Cardiac muscle cell (in vitro differentiated cells and primary cell): ENCODE results near the gene MMP2. TPM values are rescaled to one million over a fixed set of nuclear protein-coding genes. Genes with fewer than 3 reads are reported as not detected.
A peak's percentile ranks its signal among the peaks of the same experiment; 100 is the strongest.

ENCODE experiments used
- DNase-seq, 2 donors: peaks; one replicate each; pipeline versions ENCODE4 v3.0.0 to v3.0.0-alpha.2; 2010 to 2017; ENCODE audit warnings: low read depth in 1 of 2, low spot score in 1 of 2
- H3K27ac ChIP-seq: fragments of 200-600 bp; sonication (generic); 2 replicates; pipeline ENCODE4 v1.5.1; 2016
- H3K27me3 ChIP-seq: fragments of 200-600 bp; sonication (generic); 2 replicates; pipeline ENCODE4 v1.6.0; 2016; ENCODE audit warnings: control low read depth
- H3K36me3 ChIP-seq: fragments of 200-600 bp; sonication (generic); 2 replicates; pipeline ENCODE4 v1.5.1; 2016; ENCODE audit warnings: control low read depth
- H3K4me1 ChIP-seq: fragments of 200-600 bp; sonication (generic); 2 replicates; pipeline ENCODE4 v1.8.1; 2017; ENCODE audit warnings: low read depth, mild to moderate bottlenecking, mixed run types
- H3K4me3 ChIP-seq: fragments of 200-600 bp; sonication (generic); 2 replicates; pipeline ENCODE4 v1.5.1; 2016; ENCODE audit warnings: mild to moderate bottlenecking
- H3K9me3 ChIP-seq: fragments of 200-600 bp; sonication (generic); 2 replicates; pipeline ENCODE4 v1.5.1; 2017; ENCODE audit warnings: low read depth, mild to moderate bottlenecking, control low read depth
- CTCF ChIP-seq: IDR thresholded peaks from 2 replicates; pipeline ENCODE4 v1.5.1; 2012; ENCODE audit warnings: low read depth, mild to moderate bottlenecking, low read length
- polyA plus RNA-seq: library from polyadenylated mRNA; unstranded; fragments of >200 nt; fragmentation: Nextera tagmentation; extraction: Ambion mirVana; gene quantifications from 2 replicates; pipeline ENCODE4 v1.2.1, GENCODE V29; 2016
- total RNA-seq: library from RNA; depleted of rRNA; stranded (reverse); fragments of >200 nt; gene quantifications from 2 replicates; pipeline ENCODE4 v1.2.3, GENCODE V29; 2016

Gene MMP2
- total and polyA plus RNA-seq, 2 experiments from 2014 or later: 39.9 to 44.3 TPM

- H3K27me3 ChIP-seq: peaks cover 11% of the 10 kb centered on the region
- no peak for DNase-seq
- TF ChIP-seq CTCF: no peak
- H3K36me3 ChIP-seq: no peaks in the 10 kb centered on the region
- H3K27ac ChIP-seq: no peak overlapping the region
- H3K9me3 ChIP-seq: no peaks in the 10 kb centered on the region
- H3K4me1 ChIP-seq: no peaks in the 10 kb centered on the region
- no peak overlapping the region for H3K4me3 ChIP-seq
Measured at GRCh38 chr16:55462241-55462640, 16.8 kb upstream of the MMP2 start.

GRCh38 chr16:55464375-55464774, 14.6 kb upstream of the MMP2 start:
- Histone ChIP-seq H3K4me1 (no peaks in the 10 kb centered on the region), H3K36me3 (no peaks in the 10 kb centered on the region), H3K4me3 (no peak overlapping the region), H3K9me3 (no peaks in the 10 kb centered on the region), H3K27ac (no peak overlapping the region), H3K27me3 (peaks cover 3% of the 10 kb centered on the region)
- TF ChIP-seq CTCF: no peak
- no peak for DNase-seq

GRCh38 chr16:55465077-55465896, 13.7 kb upstream of the MMP2 start:
- Histone ChIP-seq H3K36me3 (no peaks in the 10 kb centered on the region), H3K27ac (no peak overlapping the region), H3K9me3 (no peaks in the 10 kb centered on the region), H3K4me1 (no peaks in the 10 kb centered on the region), H3K27me3 (peaks cover 2% of the 10 kb centered on the region), H3K4me3 (no peak overlapping the region)
- peak; percentile 89 to 94 for DNase-seq
- TF ChIP-seq CTCF: peak; percentile 99

DNA sequence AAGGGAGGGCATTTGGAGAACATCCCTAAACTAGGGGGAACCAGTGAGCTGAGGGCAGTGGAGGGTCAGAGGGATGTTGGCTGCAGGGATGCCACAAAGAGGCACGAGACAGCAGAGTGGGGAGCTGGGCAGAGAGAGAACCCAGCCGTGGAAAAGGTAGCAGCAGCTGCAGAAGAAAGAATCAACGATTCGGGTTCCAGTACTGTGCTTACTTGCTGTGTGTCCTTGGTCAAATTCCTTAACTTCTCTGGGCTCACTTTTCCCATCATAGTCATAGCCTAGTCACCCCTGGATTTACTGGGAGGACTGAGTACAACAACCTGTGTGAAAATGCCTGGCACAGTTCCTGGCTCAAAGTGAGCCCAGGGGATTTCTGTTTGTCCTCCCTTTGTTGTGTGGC, 12.8 kb upstream of the MMP2 start:
- no peak for TF ChIP-seq CTCF
- H3K36me3 ChIP-seq: no peaks in the 10 kb centered on the region
- no peaks in the 10 kb centered on the region for H3K9me3 ChIP-seq

GRCh38 chr16:55467898-55468297, 11.1 kb upstream of the MMP2 start:
- DNase-seq: no peak
- Histone ChIP-seq H3K4me1 (no peaks in the 10 kb centered on the region), H3K9me3 (no peaks in the 10 kb centered on the region), H3K27ac (no peak overlapping the region), H3K27me3 (no peaks in the 10 kb centered on the region), H3K36me3 (no peaks in the 10 kb centered on the region), H3K4me3 (no peak overlapping the region)
- no peak for TF ChIP-seq CTCF

More for the DNA sequence above, 12.8 kb upstream of the MMP2 start:
- H3K4me3 ChIP-seq: no peak overlapping the region
- H3K27me3 ChIP-seq: no peaks in the 10 kb centered on the region
- no peaks in the 10 kb centered on the region for H3K4me1 ChIP-seq
- DNase-seq: no peak
- H3K27ac ChIP-seq: no peak overlapping the region
